IgD-negative memory B cell (primary cell): ENCODE measurements around the gene IL18R1. TPM values are rescaled to one million over a fixed set of nuclear protein-coding genes. Genes with fewer than 3 reads are reported as not detected.

Source experiments
- H3K27ac Mint-ChIP-seq, 3 donors: one replicate each; pipeline ENCODE4 v1.8.0; 2020 to 2022; ENCODE audit warnings: mild to moderate bottlenecking in 3 of 3, mixed read lengths in 3 of 3, moderate library complexity in 1 of 3
- H3K27me3 Mint-ChIP-seq: one replicate; pipeline ENCODE4 v1.8.0; 2021; ENCODE audit warnings: mixed read lengths
- H3K36me3 Mint-ChIP-seq: one replicate; pipeline ENCODE4 v1.8.0; 2020; ENCODE audit warnings: mild to moderate bottlenecking, mixed read lengths
- H3K4me1 Mint-ChIP-seq, 3 donors: one replicate each; pipeline ENCODE4 v1.8.0; 2020 to 2022; ENCODE audit warnings: mixed read lengths in 3 of 3, mild to moderate bottlenecking in 1 of 3
- H3K4me3 Mint-ChIP-seq, 4 donors: one replicate each; pipeline ENCODE4 v1.8.0; 2020 to 2022; ENCODE audit warnings: mild to moderate bottlenecking in 4 of 4, mixed read lengths in 4 of 4, moderate library complexity in 3 of 4
- H3K9me3 Mint-ChIP-seq, 3 donors: one replicate each; pipeline ENCODE4 v1.8.0; 2020 to 2021; ENCODE audit warnings: mixed read lengths in 3 of 3, mild to moderate bottlenecking in 1 of 3
- polyA plus RNA-seq: library from polyadenylated mRNA; unstranded; fragments of 300-500 nt; fragmentation: Illumina TruSeq; gene quantifications from one replicate; pipeline ENCODE4 v1.2.3, GENCODE V29; 2021

Gene IL18R1
- polyA plus RNA-seq, 1 donor from 2014 or later: 2.2 TPM

DNA sequence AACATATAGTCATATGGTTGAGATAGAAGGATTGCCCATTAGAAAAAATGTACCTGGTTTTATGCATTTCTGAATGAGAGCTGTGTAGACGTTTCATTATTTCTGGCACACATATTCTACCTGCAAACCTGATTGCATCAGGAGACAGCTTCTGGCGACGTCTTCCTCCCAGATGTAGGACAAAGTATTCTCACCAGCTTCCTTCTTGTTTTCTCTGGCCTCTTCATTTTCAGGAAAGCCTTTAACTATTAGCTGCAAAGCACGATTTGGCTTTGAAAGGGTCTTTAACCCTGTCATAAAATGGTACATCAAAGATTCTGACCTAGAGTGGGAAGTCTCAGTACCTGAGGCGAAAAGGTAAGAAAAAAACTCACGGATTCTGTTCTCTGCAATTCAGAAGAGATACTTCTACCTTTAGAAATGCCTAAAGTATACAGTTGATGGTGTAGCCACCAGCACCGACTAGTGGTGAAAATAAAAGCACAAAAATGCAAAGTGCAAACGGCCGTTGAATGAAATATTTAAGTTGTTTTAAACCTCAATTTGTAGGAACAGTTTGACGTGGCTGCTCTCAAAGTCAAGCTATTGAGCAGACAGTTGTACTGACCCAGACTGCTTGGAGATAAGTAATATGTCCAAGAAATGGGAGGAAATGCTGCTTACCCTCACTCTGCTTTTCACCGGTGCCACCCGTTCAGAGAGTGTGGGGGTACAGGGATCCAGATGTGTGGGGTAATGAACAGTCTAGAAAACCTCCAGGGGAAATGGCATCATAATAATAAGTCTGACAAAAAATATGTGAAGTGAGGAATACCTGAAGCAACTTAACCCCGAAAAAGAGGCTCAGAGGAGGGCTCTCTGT, 87.6 kb downstream of the IL18R1 start:
- no peaks in the 10 kb centered on the region for H3K36me3 Mint-ChIP-seq
- no peaks in the 10 kb centered on the region for H3K27me3 Mint-ChIP-seq
- H3K9me3 Mint-ChIP-seq: no peaks in the 10 kb centered on the region
- no peak overlapping the region for H3K4me3 Mint-ChIP-seq
- peaks cover 3 to 4% (median 4%) of the 10 kb centered on the region in 3 donors for H3K4me1 Mint-ChIP-seq
- H3K27ac Mint-ChIP-seq: no peak overlapping the region

DNA sequence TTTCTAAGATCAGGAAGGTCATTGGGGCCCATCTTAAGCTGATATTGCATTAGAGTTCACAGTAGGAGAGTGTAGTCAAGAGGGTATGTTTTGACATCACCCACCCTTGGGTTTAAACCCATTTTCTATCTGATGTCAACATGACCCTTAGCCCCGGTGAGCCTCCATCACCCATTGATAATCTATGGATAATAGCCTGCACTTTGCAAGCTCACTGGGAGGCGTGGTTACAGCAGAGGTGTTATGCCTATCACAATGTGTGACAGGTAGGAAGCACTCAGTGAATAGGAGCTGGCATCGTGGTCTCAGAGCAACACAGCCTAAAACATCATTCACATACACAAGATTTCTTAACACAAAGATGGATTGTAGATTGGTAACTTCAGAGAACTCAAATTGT, 88.6 kb downstream of the IL18R1 start:
- Mint-ChIP-seq H3K4me3 (no peak overlapping the region), H3K27ac (no peak overlapping the region)

DNA sequence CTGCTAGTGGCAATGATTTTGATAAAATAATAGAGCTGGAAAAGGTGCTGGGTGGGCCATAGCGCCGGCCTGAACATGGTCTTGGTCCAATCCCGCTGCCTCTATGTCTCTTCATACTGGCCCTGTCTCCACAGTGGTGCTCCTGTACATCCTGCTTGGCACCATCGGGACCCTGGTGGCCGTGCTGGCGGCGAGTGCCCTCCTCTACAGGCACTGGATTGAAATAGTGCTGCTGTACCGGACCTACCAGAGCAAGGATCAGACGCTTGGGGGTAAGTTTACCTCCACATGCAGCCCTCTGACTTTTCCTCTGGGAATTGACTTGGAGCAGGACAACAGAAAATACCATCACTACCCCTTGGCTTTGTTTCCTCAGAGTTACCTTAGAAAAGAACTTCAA, 91.3 kb downstream of the IL18R1 start:
- peaks cover 3 to 6% (median 4%) of the 10 kb centered on the region in 3 donors for H3K4me1 Mint-ChIP-seq
- no peaks in the 10 kb centered on the region for H3K36me3 Mint-ChIP-seq
- H3K9me3 Mint-ChIP-seq: no peaks in the 10 kb centered on the region
- no peak overlapping the region for H3K27ac Mint-ChIP-seq
- peaks cover 3% of the 10 kb centered on the region for H3K27me3 Mint-ChIP-seq
- H3K4me3 Mint-ChIP-seq: no peak overlapping the region

More for the DNA sequence above, 88.6 kb downstream of the IL18R1 start:
- Mint-ChIP-seq H3K36me3 (no peaks in the 10 kb centered on the region), H3K9me3 (no peaks in the 10 kb centered on the region), H3K4me1 (peaks cover 3 to 4% (median 4%) of the 10 kb centered on the region in 3 donors), H3K27me3 (no peaks in the 10 kb centered on the region)

Other genes with a start within 250 kb of the IL18R1 start
- not detected for gene IL1R1, start 213.1 kb upstream of the IL18R1 start, polyA plus RNA-seq
- gene IL1RL2, start 168.8 kb upstream of the IL18R1 start, polyA plus RNA-seq: not detected
- gene IL1RL1, start 44.2 kb upstream of the IL18R1 start, polyA plus RNA-seq: not detected
- gene IL18RAP, start 67.4 kb downstream of the IL18R1 start, polyA plus RNA-seq: 0.55 TPM
- not detected for gene SLC9A4, start 117.4 kb downstream of the IL18R1 start, polyA plus RNA-seq